ENCODE results near the gene RPL7A.

DNA sequence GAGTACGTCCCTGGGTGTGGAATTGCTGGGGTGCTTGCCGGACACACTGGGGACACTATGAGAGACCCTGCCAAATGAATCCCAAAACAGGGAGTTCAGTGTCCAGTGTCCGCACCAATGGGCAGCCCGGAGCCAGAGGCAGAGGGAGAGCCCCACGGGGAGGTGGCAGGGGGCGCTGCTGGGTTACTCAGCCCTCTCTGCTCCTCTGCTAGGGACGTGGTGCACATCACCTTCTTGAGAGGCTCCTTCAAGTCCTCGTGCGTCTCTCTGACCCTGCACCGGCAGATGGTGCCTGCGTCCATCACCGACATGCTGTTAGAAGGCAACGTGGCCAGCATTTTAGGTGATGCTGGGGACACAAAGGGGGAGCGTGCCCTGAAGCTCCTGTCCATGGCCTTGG, 48.9 kb downstream of the RPL7A start:
- TF ChIP-seq, protein P1, sequence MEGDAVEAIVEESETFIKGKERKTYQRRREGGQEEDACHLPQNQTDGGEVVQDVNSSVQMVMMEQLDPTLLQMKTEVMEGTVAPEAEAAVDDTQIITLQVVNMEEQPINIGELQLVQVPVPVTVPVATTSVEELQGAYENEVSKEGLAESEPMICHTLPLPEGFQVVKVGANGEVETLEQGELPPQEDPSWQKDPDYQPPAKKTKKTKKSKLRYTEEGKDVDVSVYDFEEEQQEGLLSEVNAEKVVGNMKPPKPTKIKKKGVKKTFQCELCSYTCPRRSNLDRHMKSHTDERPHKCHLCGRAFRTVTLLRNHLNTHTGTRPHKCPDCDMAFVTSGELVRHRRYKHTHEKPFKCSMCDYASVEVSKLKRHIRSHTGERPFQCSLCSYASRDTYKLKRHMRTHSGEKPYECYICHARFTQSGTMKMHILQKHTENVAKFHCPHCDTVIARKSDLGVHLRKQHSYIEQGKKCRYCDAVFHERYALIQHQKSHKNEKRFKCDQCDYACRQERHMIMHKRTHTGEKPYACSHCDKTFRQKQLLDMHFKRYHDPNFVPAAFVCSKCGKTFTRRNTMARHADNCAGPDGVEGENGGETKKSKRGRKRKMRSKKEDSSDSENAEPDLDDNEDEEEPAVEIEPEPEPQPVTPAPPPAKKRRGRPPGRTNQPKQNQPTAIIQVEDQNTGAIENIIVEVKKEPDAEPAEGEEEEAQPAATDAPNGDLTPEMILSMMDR (IDR thresholded peaks at IDR 0.05): no peak
- TF ChIP-seq POLR2A (IDR thresholded peaks at IDR 0.05) (no peak), POLR2AphosphoS5 (IDR thresholded peaks at IDR 0.05) (no peak)
